GM19023 (cell line): ENCODE data around the gene ATP10A.
"Not testable (repeated sequence)": the region's sequence is repeated elsewhere in the genome, so short reads cannot be mapped to it uniquely, and the experiment has no call there.

ENCODE experiments used
- ATAC-seq: cut with Tn5 transposase; IDR thresholded peaks from one replicate; pipeline ENCODE4 v1.9.1; 2021; ENCODE audit warnings: mild to moderate bottlenecking, moderate library complexity; ENCODE audit not compliant: unreplicated experiment

The ATP10A gene

DNA sequence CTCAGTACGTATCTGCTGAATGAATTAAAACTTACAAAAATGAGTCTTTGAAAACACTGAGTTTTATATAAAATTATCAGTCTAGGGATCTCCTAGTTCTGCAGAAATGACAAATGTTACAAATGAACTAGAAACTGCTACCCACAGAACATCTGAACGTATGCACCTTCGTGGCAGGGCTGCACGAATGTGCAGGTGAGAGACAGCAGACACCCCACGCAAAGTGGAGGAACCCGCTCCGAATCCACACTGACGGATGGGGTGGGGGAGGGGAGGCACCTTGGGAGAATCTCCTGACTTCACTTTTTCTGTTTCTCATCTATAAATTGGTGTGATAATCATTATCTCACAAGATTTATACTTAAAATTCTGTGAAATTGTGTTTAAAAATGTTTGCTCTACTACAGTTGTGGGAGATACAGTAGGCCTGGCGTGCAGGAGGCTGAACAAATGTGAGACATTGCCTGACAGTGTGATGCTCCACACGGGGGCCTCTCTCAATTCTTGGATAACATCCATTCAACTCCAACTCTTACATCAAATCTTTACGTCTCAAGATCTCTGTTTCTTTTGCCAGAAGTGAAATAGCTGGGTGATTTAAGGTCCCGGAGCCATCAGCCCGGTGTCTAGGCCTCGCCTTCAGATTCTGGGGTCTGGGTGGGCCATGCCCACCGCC, 86.9 kb downstream of the ATP10A start:
- ATAC-seq: no peak

DNA sequence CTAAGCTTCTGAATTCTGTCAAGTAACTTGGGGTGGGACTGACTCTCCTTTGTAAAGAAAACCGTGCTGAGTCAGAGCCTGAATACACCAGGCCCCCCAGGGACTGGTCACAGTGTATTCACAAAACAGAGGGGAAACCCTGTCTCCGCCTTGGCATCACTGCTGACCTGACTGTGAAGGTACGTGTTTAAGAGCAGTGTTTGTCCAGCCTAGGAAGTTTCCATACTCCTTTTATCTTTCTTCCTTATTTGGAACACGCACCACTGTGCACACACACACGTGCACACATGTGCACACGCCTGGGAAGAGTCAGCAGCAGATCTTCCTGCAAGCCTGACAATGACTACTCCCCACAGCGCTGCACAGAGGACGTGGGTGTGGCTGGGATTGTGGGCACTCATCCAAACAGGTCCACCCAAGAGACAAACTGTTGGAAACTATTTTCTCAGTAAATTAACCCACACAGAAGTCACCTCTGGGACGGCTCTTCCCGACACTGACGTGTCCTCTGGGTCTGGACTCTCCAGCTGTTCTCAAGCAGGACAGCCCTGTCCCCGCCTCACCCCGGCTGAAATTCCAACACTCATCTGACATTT, 87.7 kb downstream of the ATP10A start:
- ATAC-seq: peak; percentile 81

GRCh38 chr15:25774871-25775270, 88.3 kb downstream of the ATP10A start:
- ATAC-seq: no peak

DNA sequence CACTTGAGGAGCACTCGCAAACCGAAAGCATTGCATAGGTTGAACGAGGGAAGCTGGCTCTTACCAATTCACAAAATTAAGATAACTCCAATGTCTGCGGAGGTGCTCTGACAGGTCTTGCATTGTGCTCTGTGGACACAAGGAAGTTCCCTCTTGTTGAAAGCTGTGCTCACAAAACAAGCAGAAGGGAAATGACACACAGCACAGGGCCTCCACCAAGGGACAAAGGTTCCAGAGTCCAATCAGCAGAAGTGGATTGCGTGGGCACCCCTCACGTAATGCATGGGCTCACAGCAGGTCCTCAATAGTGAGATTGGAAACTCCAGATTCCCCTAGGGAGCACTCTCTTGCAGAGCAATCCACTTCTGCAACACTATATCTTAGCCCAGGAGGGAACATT, 89.9 kb downstream of the ATP10A start:
- no peak for ATAC-seq

- ATAC-seq: no peak
Observed at GRCh38 chr15:25772500-25772899, 90.6 kb downstream of the ATP10A start.

DNA sequence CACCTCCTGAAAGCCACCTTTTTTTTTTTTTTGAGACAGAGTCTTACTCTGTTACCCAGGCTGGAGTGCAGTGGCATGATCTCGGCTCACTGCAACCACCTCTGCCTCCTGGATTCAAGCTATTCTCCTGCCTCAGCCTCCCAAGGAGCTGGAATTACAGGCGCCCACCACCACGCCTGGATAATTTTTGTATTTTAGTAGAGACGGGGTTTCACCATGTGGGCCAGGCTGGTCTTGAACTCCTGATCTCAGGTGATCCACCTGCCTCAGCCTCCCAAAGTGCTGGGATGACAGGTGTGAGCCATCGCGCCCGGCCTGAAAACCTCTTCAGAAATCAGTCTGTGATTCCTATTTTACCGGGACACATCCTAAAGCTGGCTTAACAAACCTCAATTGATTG, 91.4 kb downstream of the ATP10A start:
- not testable (repeated sequence) for ATAC-seq

- no peak for ATAC-seq
Observed at GRCh38 chr15:25771338-25771706, 91.8 kb downstream of the ATP10A start.

- no peak for ATAC-seq
Observed at GRCh38 chr15:25770618-25771337, 92.3 kb downstream of the ATP10A start.

DNA sequence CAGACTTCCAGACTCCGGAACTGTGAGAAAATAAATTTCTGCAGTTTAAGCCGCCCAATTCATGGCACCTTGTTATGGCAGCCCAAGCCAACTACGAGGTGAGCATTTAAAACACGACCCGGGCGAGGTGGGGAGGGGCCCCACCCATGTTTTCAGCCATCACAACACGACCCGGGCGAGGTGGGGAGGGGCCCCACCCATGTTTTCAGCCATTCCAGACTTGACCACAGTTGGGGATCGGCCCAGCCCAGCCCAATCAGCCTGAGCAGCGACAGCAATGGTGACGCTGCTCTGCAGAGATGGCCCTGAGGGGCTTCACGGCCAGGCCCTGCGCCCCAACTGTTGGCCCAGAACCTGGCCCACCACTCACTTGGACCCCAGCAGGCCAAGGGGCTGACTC, 93.1 kb downstream of the ATP10A start:
- no peak for ATAC-seq

DNA sequence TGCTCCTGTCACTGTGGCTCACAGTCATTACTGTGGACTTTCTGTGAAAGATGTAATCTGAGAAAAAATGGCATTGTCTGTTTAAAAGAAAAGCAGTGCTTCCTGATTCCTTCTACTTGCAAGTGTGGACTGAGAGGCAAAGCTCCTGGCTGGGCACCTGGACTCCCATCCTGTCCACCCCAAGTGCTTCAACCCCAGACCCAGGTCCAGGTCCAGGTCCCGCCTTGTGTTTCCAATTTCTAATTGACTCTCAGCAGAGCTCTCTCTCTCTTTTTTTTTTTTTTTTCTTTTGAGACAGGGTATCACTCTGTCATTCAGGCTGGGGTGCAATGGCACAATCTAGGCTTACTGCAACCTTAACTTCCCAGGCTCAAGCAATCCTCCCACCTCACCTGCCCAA, 94.9 kb downstream of the ATP10A start:
- no peak for ATAC-seq

- ATAC-seq: no peak
Observed at GRCh38 chr15:25767356-25768151, 95.6 kb downstream of the ATP10A start.

DNA sequence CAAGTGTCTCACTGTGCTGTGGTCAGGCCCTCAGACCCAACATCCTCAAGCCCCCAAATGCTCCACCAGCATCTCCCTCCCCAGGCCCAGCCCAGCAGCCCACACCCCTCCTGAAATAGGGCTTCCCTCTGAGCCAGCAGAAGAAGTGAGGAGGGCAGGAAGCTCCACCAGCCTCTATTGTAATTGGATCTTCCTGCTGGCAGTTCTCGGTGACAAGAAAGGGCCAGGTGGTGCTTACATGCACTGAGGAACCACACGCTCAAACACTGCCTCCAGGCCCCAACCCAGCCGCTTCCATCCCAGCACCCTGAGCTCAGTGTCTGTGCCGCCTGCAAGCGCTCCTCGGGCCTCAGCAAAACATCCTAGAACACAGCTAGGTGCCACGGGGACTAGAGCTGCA, 96.7 kb downstream of the ATP10A start:
- ATAC-seq: no peak

GRCh38 chr15:25764980-25765735, 98.0 kb downstream of the ATP10A start:
- no peak for ATAC-seq

- ATAC-seq: no peak
Observed at GRCh38 chr15:25763954-25764353, 99.2 kb downstream of the ATP10A start.

DNA sequence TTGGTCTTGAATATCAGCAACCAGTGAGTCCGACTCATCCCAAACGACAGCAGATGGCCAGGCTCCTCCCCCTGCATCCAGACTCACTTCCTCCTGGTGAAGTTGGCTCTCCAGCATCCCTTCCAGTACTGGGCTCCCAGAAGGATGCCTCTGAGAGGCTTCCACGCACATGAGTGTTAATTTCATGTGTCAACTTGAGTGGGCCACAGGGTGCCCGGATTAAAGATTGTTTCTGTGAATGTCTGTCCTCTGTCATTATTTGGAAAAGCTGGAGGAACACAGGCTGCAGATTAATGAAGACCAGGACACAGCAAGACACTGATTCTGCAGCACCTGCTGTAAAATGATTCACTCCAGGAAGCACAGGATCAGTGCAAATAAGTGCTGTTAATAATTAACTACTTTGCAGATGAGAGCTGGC, 99.8 kb downstream of the ATP10A start:
- no peak for ATAC-seq

DNA sequence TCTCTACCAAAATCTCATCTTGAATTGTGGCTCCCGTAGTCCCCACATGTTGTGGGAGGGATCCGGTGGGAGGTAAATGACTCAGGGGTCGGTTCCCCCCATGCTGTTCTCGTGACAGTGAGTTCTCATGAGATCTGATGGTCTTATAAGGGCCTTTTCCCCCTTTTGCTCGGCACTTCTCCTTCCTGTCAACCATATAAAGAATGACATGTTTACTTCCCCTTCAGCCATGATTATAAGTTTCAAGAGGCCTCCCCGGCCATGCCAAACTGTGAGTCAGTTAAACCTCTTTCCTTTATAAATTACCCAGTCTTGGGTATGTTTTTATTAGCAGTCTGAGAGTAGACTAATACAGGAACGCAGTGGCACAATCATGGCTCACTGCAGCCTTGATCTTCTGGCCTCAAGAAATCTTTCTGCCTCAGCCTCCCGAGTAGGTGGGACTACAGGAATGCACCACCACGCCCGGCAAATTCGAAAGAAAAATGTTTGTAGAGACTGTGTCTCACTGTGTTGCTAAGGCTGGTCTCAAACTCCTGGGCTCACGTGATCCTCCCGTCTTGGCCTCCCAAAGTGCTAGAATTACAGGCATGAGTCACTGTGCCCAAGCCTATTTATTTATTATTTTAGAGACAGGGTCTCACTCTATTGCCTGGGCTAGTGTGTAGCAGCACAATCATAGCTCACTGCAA, 101.0 kb downstream of the ATP10A start:
- no peak for ATAC-seq

DNA sequence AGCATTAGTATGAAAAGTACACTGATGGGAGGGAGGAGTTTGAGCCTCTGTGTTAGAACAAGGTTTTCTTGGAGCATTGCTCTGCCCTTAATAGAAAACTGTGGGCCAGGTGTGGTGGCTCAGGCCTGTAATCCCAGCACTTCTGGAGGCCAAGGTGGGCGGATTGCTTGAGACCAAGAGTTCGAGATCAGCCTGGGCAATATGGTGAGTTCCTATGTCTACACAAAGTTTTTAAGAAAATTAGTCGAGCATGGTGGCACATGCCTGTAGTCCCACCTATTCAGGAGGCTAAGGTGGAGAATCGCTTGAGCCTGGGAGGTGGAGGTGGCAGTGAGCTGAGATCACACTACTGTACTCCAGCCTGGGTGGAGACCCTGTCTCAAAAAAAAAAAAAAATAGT, 103.7 kb downstream of the ATP10A start:
- no peak for ATAC-seq

GRCh38 chr15:25758612-25759011, 104.5 kb downstream of the ATP10A start:
- ATAC-seq: not testable (repeated sequence)

DNA sequence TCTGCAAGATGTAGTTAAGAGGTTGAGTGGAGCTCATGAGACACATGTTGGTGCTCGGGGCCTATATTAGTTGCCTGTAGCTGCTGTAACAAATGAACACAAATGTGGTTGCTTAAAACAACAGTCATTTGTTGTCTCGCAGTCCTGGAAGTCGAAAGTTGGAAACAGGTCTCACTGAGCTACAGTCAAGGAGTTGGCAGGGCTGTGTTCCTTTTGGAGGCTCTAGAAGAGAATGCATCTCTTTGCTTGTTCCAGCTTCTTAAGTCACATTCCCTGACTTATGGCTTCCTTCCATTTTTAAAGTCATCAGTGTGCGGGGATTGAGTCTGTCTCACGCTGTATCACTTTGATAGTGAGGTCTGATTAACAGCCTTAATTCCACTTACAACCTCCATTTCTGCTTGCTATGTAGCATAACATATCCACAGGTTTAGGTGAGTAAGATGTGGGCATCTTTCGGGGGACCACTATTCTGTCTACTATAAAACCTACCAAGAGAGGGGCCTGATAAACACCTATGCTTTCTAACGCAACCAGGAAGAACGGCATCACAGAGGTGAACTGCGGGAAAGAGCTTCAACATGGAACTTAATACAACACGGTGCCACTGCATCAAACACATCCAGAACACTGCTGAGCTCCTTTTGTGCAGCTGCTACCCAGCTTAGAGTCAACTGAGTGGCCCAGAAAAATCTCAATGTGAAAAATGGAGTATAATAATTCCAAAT, 119.4 kb downstream of the ATP10A start:
- ATAC-seq: no peak
